Keratinocyte (primary cell): Measurements from ENCODE around the gene ITGB5. TPM values are rescaled to one million over a fixed set of nuclear protein-coding genes. Genes with fewer than 3 reads are reported as not detected.

Experiments
- DNase-seq: peaks from one replicate; pipeline ENCODE4 v3.0.0-alpha.2; 2011; ENCODE audit warnings: low read depth, missing footprints, low spot score
- FAIRE-seq: peaks from 2 replicates; lab custom pipeline; 2011; peaks lifted over from hg19 to GRCh38; lab: Jason Lieb, UNC
- H2AFZ ChIP-seq: 2 replicates; pipeline ENCODE4 v1.6.0; 2012; ENCODE audit warnings: low read length, control low read depth, inconsistent platforms; ENCODE audit not compliant: control insufficient read depth
- H3K27ac ChIP-seq: 2 replicates; pipeline ENCODE4 v1.5.1; 2011; ENCODE audit warnings: low read length; ENCODE audit not compliant: control insufficient read depth, insufficient read depth
- H3K27me3 ChIP-seq: 3 replicates; pipeline ENCODE4 v1.6.0; 2011; ENCODE audit warnings: low read length; ENCODE audit not compliant: control insufficient read depth, insufficient read depth; ENCODE audit errors: extremely low read depth
- H3K36me3 ChIP-seq, 2 experiments: 2 replicates in 1 of 2; 3 replicates in 1 of 2; pipeline ENCODE4 v1.5.1; 2011; ENCODE audit warnings: low read length in 2 of 2, mild to moderate bottlenecking in 1 of 2; ENCODE audit not compliant: control insufficient read depth in 2 of 2, insufficient read depth in 2 of 2; ENCODE audit errors: extremely low read depth in 1 of 2
- H3K4me1 ChIP-seq: 3 replicates; pipeline ENCODE4 v1.5.1; 2011; ENCODE audit warnings: low read length; ENCODE audit not compliant: control insufficient read depth, insufficient read depth; ENCODE audit errors: extremely low read depth
- H3K4me2 ChIP-seq: 3 replicates; pipeline ENCODE4 v1.6.0; 2011; ENCODE audit warnings: low read depth, low read length; ENCODE audit not compliant: control insufficient read depth, insufficient read depth; ENCODE audit errors: extremely low read depth
- H3K4me3 ChIP-seq, 3 experiments: fragments of 200-600 bp in 1 of 3; sonication (generic) in 1 of 3; 2 replicates in 2 of 3; 3 replicates in 1 of 3; pipeline ENCODE4 v1.5.1; 2011 to 2016; ENCODE audit warnings: low read length in 3 of 3, mild to moderate bottlenecking in 3 of 3, control low read depth in 2 of 3, inconsistent platforms in 1 of 3, low read depth in 1 of 3, mixed read lengths in 1 of 3, mixed run types in 1 of 3, moderate library complexity in 1 of 3; ENCODE audit not compliant: control insufficient read depth in 2 of 3, insufficient read depth in 2 of 3; ENCODE audit errors: extremely low read depth in 1 of 3
- H3K79me2 ChIP-seq: 2 replicates; pipeline ENCODE4 v1.6.0; 2012; ENCODE audit warnings: low read length; ENCODE audit not compliant: control insufficient read depth, insufficient read depth
- H3K9ac ChIP-seq: 3 replicates; pipeline ENCODE4 v1.6.0; 2011; ENCODE audit warnings: low read length; ENCODE audit not compliant: control insufficient read depth, insufficient read depth; ENCODE audit errors: extremely low read depth
- H3K9me1 ChIP-seq: 3 replicates; pipeline ENCODE4 v1.6.0; 2011; ENCODE audit warnings: low read length; ENCODE audit not compliant: control insufficient read depth, insufficient read depth; ENCODE audit errors: extremely low read depth
- H3K9me3 ChIP-seq: 2 replicates; pipeline ENCODE4 v1.5.1; 2012; ENCODE audit warnings: low read depth, low read length; ENCODE audit not compliant: control insufficient read depth
- H4K20me1 ChIP-seq: 3 replicates; pipeline ENCODE4 v1.6.0; 2011; ENCODE audit warnings: low read length; ENCODE audit not compliant: control insufficient read depth, insufficient read depth; ENCODE audit errors: extremely low read depth
- CTCF ChIP-seq, 3 experiments: IDR thresholded peaks in 1 of 3; conservative IDR thresholded peaks in 1 of 3; optimal IDR thresholded peaks in 1 of 3; 2 replicates in 2 of 3; 3 replicates in 1 of 3; pipeline versions ENCODE3 to v1.5.1; 2011; ENCODE audit warnings: low read length in 3 of 3, mild to moderate bottlenecking in 3 of 3, moderate library complexity in 2 of 3, control low read depth in 1 of 3, inconsistent platforms in 1 of 3; ENCODE audit not compliant: insufficient read depth in 2 of 3; ENCODE audit errors: extremely low read depth in 1 of 3
- EZH2 ChIP-seq: IDR thresholded peaks from one replicate; pipeline ENCODE4 v1.6.1; 2012; ENCODE audit warnings: inconsistent platforms, mild to moderate bottlenecking, low read length, moderate library complexity
- dilution Hi-C: fragments of 300-500 bp; cut with MboI; formaldehyde crosslinking; loops from one replicate; pipeline ENCODE4 v1.7.0; 2020; ENCODE audit warnings: low sequenced_read_pairs; ENCODE audit not compliant: extremely low pct_ligation_motif_present
- polyA plus RNA-seq, 5 experiments: library from polyadenylated mRNA; depleted of rRNA in 3 of 5; stranded (reverse) in 3 of 5; stranded (forward) in 1 of 5; unstranded in 1 of 5; fragments of >200 nt; gene quantifications; 1 replicate in 1 of 5; 2 replicates in 3 of 5; 3 replicates in 1 of 5; pipeline versions ENCODE4 v1.2.1 to v1.2.3, GENCODE V29; 2011 to 2012; ENCODE audit warnings: missing spikeins in 2 of 5, low read depth in 1 of 5, low replicate concordance in 1 of 5

The ITGB5 gene
- polyA plus RNA-seq, 1 donor (not counting 4 experiments of a cell fraction or from before 2014, with no cell fraction given): 136 TPM

GRCh38 chr3:124847863-124848262 lies 39.3 kb downstream of the ITGB5 start:
- Histone ChIP-seq H3K36me3 (peaks cover 9 to 21% of the 10 kb centered on the region in 2 experiments), H3K4me1 (peaks cover 33% of the 10 kb centered on the region)

GRCh38 chr3:124847051-124847450 lies 40.1 kb downstream of the ITGB5 start:
- Histone ChIP-seq H3K4me1 (peaks cover 33% of the 10 kb centered on the region), H3K4me3 (no peak overlapping the region), H4K20me1 (no peaks in the 10 kb centered on the region), H3K27ac (no peak overlapping the region), H3K9me1 (peaks cover 4% of the 10 kb centered on the region), H3K79me2 (peaks cover 18% of the 10 kb centered on the region), H3K9ac (no peak overlapping the region), H3K9me3 (no peaks in the 10 kb centered on the region), H3K36me3 (peaks cover 9 to 22% of the 10 kb centered on the region in 2 experiments), H3K27me3 (no peaks in the 10 kb centered on the region), H3K4me2 (no peak overlapping the region), H2AFZ (no peak overlapping the region)
- no peak for TF ChIP-seq EZH2
- TF ChIP-seq CTCF (optimal IDR thresholded peaks at IDR 0.05 in 1 of 3, IDR thresholded peaks at IDR 0.05 in 1 of 3, conservative IDR thresholded peaks at IDR 0.05 in 1 of 3; ENCODE audit: extremely low read depth in 1 of 3, insufficient read depth in 2 of 3, low read length in 3 of 3): no peak
- dilution Hi-C loops: no loop called here
- no peak for DNase-seq
- no peak for FAIRE-seq

More at GRCh38 chr3:124847863-124848262, 39.3 kb downstream of the ITGB5 start:
- Histone ChIP-seq H2AFZ (no peak overlapping the region), H3K9me3 (no peaks in the 10 kb centered on the region), H3K79me2 (peaks cover 17% of the 10 kb centered on the region), H3K27ac (no peak overlapping the region), H3K4me2 (no peak overlapping the region), H3K9me1 (peaks cover 4% of the 10 kb centered on the region), H4K20me1 (no peaks in the 10 kb centered on the region), H3K9ac (no peak overlapping the region), H3K4me3 (no peak overlapping the region), H3K27me3 (no peaks in the 10 kb centered on the region)
- FAIRE-seq (no peak), DNase-seq (no peak)
- dilution Hi-C loops: no loop called here
- TF ChIP-seq CTCF (optimal IDR thresholded peaks at IDR 0.05 in 1 of 3, IDR thresholded peaks at IDR 0.05 in 1 of 3, conservative IDR thresholded peaks at IDR 0.05 in 1 of 3; ENCODE audit: extremely low read depth in 1 of 3, insufficient read depth in 2 of 3, low read length in 3 of 3) (no peak), EZH2 (no peak)
